Activated CD4-positive, alpha-beta T cell treated with anti-CD3 and anti-CD28 coated beads, Interleukin-2, amount 50 U/mL, for 48 hours (primary cell): ENCODE results near the gene PLCG1.
"Not testable (repeated sequence)": the region's sequence is repeated elsewhere in the genome, so short reads cannot be mapped to it uniquely, and the experiment has no call there.

ENCODE experiments used
- DNase-seq, 2 experiments: peaks; one replicate each; pipeline ENCODE4 v3.0.0-alpha.2; 2020

PLCG1 gene

GRCh38 chr20:41136680-41137613 lies at the start of gene PLCG1:
Gene PLCG1 (plus strand): TSS chr20:41137543. CDS start chr20:41137642, 99 bp downstream.
- DNase-seq: peak; percentile 90 to 91

DNA sequence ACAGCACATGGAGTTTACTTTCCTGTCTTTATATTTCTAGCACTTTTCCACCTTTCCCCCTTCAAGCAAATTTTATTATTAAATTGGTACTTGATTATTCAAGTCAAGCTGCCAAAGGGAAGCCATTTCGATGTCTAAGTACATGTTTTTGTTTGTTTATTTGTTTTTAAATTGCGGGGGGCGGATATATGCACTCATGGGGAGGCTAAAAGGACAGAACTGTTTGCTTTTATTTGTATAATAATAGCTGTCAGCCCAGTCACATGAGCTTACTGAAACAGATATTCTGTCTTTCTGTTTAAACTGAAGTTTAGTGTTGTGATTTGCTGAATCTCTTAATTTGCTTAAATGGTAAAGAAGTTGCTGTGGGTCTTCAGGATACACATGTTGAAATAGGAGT lies 49.6 kb upstream of the PLCG1 start:
- DNase-seq: no peak

GRCh38 chr20:41089555-41089954 lies 47.8 kb upstream of the PLCG1 start:
- DNase-seq: no peak

GRCh38 chr20:41091927-41092326 lies 45.4 kb upstream of the PLCG1 start:
- DNase-seq: no peak

- peak; percentile 11 to 22 for DNase-seq
Observed at GRCh38 chr20:41094353-41095055, 42.8 kb upstream of the PLCG1 start.

DNA sequence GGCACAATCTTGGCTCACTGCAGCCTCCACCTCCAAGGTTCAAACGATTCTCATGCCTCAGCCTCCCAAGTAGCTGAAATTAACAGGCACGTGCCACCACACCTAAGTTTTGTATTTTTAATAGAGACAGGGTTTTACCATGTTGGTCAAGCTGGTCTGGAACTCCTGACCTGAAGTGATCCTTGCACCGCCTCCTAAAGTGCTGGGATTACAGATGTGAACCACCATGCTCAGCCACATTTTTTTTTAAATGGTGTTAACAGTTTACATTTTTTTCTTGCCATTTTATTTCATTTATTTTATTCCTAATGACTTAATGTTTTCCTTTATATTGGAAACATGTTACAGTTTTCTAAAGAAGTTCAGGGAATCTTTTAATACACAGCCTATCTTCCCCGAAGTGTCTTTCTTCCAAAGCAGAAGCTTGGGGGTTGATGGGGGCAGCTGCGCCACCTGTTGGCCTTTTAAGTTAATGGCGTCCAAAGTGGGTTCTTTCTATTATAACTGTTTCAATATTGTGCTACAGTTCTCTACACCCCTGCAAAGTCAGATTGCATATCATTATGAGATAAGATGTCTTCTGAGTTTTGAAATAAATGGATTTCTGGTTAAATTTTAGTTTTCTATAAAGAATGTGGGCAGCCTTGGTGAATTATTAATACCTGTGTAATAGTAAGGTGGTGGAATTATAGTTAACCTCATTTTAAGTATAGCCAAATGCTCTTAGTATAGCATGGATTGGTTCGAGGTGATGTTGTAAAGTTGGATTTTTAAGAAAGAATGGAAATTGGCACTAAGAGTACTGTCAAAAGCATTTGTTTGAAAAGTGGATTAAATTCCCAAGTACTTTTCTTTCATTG lies 42.0 kb upstream of the PLCG1 start:
- peak; percentile 54 to 64 for DNase-seq

- DNase-seq: no peak
Observed at GRCh38 chr20:41098703-41099250, 38.6 kb upstream of the PLCG1 start.

DNA sequence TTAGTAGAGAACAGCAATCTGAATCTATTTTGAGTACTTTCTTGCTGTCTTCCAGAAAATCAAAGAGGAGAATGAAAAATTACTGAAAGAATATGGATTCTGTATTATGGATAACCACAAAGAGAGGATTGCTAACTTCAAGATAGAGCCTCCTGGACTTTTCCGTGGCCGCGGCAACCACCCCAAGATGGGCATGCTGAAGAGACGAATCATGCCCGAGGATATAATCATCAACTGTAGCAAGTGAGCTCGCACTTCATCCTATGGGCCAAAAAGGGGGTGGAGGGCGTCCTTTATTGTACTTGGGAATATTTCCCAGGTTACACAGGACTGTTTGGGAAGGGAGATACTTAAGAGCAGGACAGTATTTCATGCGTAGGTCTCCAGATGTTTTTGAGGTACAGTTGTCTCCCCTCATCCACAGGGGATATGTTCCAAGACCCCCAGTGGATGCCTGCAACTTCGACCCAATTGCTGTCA lies 37.3 kb upstream of the PLCG1 start:
- DNase-seq: no peak

DNA sequence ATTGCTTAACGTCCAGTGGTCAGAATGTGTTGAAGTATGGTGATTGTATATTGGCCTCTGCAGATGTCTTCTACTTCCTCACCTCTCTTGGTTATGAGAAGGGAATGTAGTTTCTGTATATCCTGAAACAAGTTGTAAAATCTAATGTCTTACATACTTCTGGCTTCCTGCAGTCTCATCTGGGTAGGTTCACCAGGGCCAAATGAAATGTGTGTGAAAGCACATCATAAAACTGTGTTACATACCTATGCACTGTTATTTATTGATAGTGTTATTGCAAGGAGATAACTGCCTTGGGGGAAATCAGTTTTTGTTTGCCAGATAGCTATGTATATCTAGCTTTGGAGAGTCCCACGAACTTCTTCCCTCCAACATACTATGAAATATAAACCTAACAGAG lies 35.7 kb upstream of the PLCG1 start:
- DNase-seq: no peak

GRCh38 chr20:41108531-41108930 lies 28.8 kb upstream of the PLCG1 start:
- DNase-seq: no peak

- no peak for DNase-seq
Observed at GRCh38 chr20:41110012-41110411, 27.3 kb upstream of the PLCG1 start.

DNA sequence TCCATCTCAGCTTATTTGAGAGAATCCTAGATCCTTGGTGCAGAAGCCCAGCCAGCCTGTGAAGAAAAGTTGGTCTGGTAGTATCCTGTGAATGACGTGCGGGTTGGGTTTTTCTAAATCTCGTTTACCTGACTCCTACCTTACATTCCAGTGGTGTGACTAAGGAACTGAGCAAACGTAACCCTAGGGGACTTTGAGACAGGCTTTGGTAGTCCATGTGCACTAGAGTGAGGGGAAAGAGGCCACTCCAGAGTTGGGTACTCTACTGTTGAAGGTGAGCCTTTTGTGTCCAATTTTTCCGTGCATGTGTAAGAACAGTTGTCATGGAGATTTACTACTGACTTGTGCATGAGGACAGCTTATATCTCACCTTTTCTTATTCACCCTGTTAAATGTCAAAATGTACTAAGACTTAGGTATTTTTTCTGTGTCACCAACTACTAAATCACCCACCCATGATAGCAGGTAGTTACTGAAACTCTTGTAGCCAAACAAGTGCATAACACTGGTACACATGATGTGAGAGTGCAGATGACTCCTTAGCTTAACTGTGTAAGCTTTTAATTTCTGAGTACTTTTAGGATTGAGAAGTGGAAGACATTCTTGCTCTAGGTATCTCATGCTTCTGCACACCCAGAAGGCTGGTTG lies 26.3 kb upstream of the PLCG1 start:
- DNase-seq: no peak

DNA sequence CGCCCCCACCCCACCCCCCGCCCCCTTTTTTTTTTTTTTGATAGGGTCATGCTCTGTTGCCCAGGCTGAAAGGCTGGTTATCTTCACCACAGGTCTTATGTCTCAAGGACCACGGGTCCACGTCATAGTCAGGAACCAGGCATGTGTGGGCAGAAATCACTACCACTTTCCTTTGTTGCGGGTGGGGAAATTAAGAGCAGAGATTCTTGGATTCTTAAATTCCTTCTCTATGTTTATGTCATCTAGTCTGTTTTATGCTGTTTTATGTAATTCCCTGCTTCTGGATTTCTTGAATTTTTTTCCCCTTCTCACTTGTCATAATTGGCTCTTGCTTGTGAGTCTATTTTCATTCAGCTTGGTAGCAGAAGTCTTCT lies 25.8 kb upstream of the PLCG1 start:
- DNase-seq: no peak

GRCh38 chr20:41116282-41116956 lies 20.9 kb upstream of the PLCG1 start:
- DNase-seq: no peak

DNA sequence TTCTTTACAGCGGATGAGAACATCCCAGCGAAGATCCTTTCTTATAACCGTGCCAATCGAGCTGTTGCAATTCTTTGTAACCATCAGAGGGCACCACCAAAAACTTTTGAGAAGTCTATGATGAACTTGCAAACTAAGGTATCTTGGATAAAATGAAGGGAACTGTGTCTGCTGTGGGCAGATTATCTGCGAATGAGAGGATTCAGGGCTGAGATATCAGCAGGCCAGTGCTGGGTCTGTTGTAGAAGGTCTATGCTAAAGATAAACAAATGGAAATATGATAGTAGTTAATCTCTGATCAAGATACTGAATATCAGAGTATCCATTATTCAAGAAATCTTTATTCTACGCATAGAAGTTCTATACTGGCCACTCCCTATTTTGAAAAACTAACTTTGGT lies 19.2 kb upstream of the PLCG1 start:
- DNase-seq: not testable (repeated sequence)

DNA sequence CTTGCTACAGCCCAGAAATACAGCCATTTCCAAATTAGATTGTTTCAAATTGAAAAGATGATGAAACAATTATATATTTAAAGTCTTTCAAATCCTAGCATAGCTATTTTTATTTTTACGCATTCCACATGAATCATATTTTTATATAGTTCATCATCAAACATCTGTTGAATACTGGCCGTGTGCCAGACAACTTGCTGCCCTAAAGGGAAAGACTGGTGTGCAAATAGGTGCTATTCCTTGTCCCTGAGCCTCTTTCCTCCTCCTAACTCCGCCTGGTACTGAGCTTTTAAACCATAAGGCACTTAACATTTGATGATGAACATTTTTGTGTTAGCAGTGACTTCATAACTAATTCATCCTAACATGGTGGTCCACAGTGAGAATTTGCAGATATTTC lies 18.7 kb upstream of the PLCG1 start:
- DNase-seq: no peak

GRCh38 chr20:41119614-41120561 lies 17.5 kb upstream of the PLCG1 start:
- DNase-seq: no peak

GRCh38 chr20:41121399-41121798 lies 15.9 kb upstream of the PLCG1 start:
- no peak for DNase-seq

DNA sequence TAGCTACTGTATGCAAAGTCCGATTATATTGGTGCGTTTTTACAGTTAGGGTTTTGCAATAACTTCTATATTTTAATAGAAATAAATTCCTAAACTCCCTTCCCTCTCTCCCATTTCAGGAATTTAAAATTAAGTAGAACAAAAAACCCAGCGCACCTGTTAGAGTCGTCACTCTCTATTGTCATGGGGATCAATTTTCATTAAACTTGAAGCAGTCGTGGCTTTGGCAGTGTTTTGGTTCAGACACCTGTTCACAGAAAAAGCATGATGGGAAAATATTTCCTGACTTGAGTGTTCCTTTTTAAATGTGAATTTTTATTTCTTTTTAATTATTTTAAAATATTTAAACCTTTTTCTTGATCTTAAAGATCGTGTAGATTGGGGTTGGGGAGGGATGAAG lies 13.7 kb upstream of the PLCG1 start:
- no peak for DNase-seq

- DNase-seq: no peak
Observed at GRCh38 chr20:41124451-41125094, 12.8 kb upstream of the PLCG1 start.
